C4-2B (cell line): Measurements from ENCODE around the gene ADPGK.
"Not testable (repeated sequence)": the region's sequence is repeated elsewhere in the genome, so short reads cannot be mapped to it uniquely, and the experiment has no call there.

Source experiments
- H3K27ac ChIP-seq: fragments of 450-650 bp; 2 replicates; pipeline ENCODE4 v1.5.1; 2017
- ZFX ChIP-seq: fragments of 450-650 bp; IDR thresholded peaks from 2 replicates; pipeline ENCODE4 v1.6.1; 2017
- TF ChIP-seq, protein P1 (sequence below): fragments of 450-650 bp; conservative IDR thresholded peaks from 2 replicates; pipeline ENCODE4 v1.5.1; 2017; ENCODE audit warnings: mild to moderate bottlenecking

Gene ADPGK

DNA sequence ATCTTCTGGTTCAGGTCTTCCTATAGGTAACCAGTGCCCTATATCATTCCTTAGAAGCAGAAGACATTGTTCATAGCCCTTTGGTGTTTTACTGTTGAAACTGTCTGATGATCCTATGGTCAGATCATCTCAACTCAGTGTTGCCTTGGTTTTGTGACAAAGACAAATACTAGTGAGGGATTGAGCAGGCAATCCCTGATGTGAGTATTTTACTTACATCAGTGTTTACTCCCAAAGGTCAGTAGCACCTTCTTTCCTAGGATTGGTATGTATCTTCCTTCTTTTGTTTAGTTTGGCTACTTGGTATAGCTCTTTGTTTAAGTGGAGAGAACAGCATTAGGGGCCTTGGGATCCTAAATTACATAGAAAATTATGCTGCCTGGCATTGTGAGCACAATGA lies 56.4 kb downstream of the ADPGK start:
- TF ChIP-seq ZFX: no peak
- TF ChIP-seq, protein P1, sequence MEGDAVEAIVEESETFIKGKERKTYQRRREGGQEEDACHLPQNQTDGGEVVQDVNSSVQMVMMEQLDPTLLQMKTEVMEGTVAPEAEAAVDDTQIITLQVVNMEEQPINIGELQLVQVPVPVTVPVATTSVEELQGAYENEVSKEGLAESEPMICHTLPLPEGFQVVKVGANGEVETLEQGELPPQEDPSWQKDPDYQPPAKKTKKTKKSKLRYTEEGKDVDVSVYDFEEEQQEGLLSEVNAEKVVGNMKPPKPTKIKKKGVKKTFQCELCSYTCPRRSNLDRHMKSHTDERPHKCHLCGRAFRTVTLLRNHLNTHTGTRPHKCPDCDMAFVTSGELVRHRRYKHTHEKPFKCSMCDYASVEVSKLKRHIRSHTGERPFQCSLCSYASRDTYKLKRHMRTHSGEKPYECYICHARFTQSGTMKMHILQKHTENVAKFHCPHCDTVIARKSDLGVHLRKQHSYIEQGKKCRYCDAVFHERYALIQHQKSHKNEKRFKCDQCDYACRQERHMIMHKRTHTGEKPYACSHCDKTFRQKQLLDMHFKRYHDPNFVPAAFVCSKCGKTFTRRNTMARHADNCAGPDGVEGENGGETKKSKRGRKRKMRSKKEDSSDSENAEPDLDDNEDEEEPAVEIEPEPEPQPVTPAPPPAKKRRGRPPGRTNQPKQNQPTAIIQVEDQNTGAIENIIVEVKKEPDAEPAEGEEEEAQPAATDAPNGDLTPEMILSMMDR: no peak
- no peak overlapping the region for H3K27ac ChIP-seq

- not testable (repeated sequence) for H3K27ac ChIP-seq
Measured at GRCh38 chr15:72725851-72726250, 57.7 kb downstream of the ADPGK start.

GRCh38 chr15:72725446-72725845 lies 58.1 kb downstream of the ADPGK start:
- no peak for TF ChIP-seq ZFX
- TF ChIP-seq, protein P1: no peak
- H3K27ac ChIP-seq: no peak overlapping the region

DNA sequence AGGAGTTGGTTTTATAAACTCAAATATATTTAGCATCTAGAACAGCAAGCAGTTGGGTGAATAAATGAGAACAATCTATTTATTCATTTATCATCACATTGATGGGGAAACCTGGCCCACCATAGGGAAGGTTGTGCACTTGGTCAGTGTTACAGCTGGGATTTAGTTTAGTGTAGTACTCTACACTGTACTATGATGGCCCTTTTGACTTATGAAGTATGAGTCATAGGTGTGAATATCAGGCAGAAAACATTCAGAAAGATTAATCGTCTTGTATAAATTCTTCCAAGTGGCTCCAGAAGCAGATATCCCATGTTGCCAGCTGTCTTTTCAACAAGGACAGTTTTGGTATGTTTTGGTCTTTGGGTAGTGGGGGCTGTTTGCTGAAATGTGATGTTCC lies 59.5 kb downstream of the ADPGK start:
- TF ChIP-seq, protein P1: no peak
- no peak for TF ChIP-seq ZFX
- no peak overlapping the region for H3K27ac ChIP-seq

DNA sequence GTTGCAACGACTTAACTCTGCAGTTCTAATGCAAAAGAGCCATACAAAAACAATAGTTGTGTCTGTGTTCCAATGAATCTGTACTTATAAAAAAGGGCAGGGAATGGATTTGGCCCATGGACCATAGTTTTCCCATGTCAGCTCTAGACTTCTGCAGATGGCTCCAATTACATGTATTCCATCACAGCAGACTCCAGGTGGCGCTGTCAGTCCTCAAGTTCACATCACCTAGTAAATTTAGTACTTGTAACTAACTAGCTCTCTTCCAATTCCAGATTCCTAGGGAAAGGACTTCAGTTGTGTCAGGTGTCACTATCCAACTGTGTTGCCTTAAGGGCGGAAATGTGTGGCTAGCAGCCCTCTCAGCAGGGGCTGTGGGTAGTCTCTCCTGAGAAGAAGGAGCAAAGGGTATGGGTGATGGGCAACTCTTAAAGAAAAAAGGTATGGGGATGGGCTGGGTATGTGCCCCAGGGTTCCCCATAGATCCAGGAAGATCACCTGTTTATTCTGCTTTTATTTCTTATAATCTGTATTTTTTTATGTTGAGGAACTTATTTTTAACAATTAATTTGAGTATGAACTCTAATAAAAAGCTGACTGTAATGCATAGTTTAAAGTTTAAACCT lies 61.4 kb downstream of the ADPGK start:
- TF ChIP-seq, protein P1: peak; percentile 89
- no peak for TF ChIP-seq ZFX
- no peak overlapping the region for H3K27ac ChIP-seq

- H3K27ac ChIP-seq: not testable (repeated sequence)
Measured at GRCh38 chr15:72708551-72709303, 74.8 kb downstream of the ADPGK start.

DNA sequence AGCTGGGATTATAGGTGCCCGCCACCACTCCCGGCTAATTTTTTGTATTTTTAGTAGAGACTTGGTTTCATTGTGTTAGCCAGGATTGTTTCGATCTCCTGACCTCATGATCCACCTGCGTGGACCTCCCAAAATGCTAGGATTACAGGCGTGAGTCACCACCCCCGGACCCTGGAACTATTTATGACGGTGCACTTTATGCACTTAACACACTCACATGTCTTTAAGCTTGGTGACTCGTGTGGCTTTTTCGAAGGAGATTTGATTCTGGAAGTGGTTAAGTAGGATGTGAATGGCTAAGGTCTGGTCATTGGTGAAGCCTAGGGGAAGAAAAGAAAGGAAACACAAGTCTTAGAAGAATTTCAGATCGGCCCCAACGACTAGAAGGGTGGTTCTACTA lies 77.3 kb downstream of the ADPGK start:
- no peak overlapping the region for H3K27ac ChIP-seq
- TF ChIP-seq, protein P1: no peak
- TF ChIP-seq ZFX: no peak
